Measurements from ENCODE around the gene SEC24D. TPM values are rescaled to one million over a fixed set of nuclear protein-coding genes. Genes with fewer than 3 reads are reported as not detected.

The SEC24D gene
- total RNA-seq, 6 experiments from 2014 or later: 164 to 198 (median 183) TPM

GRCh38 chr4:118746251-118746919 lies 89.5 kb downstream of the SEC24D start:
- peaks cover 13% of the 10 kb centered on the region for H3K27me3 Mint-ChIP-seq (ENCODE audit: insufficient read depth)
- H3K27ac Mint-ChIP-seq: peak overlapping the region; percentile 55; the same call in 1 of the 2 replicates
- peaks cover 45% of the 10 kb centered on the region for H3K4me1 Mint-ChIP-seq (ENCODE audit: low read depth)
- DNase-seq: no peak
- peaks cover 49% of the 10 kb centered on the region for H3K36me3 Mint-ChIP-seq (ENCODE audit: low read depth)
- H3K9me3 Mint-ChIP-seq: no peaks in the 10 kb centered on the region
- H3K4me3 Mint-ChIP-seq: no peak overlapping the region
- TF ChIP-seq CTCF (IDR thresholded peaks at IDR 0.05): no peak

- peak overlapping the region; percentile 89 for H3K27ac Mint-ChIP-seq
- peaks cover 53% of the 10 kb centered on the region for H3K36me3 Mint-ChIP-seq (ENCODE audit: low read depth)
- peaks cover 13% of the 10 kb centered on the region for H3K27me3 Mint-ChIP-seq (ENCODE audit: insufficient read depth)
- no peaks in the 10 kb centered on the region for H3K9me3 Mint-ChIP-seq
- TF ChIP-seq CTCF (IDR thresholded peaks at IDR 0.05): no peak
- H3K4me3 Mint-ChIP-seq: no peak overlapping the region
- no peak for DNase-seq
- H3K4me1 Mint-ChIP-seq (ENCODE audit: low read depth): peaks cover 52% of the 10 kb centered on the region
Observed at GRCh38 chr4:118745357-118745756, 90.6 kb downstream of the SEC24D start.

GRCh38 chr4:118743867-118744266 lies 92.1 kb downstream of the SEC24D start:
- Mint-ChIP-seq H3K4me3 (peak overlapping the region; percentile 31; the same call in 1 of the 2 replicates), H3K4me1 (ENCODE audit: low read depth) (peaks cover 65% of the 10 kb centered on the region), H3K27ac (peak overlapping the region; percentile 89), H3K9me3 (no peaks in the 10 kb centered on the region), H3K27me3 (ENCODE audit: insufficient read depth) (peaks cover 13% of the 10 kb centered on the region), H3K36me3 (ENCODE audit: low read depth) (peaks cover 62% of the 10 kb centered on the region)
- peak; percentile 51 for DNase-seq
- TF ChIP-seq CTCF (IDR thresholded peaks at IDR 0.05): no peak

GRCh38 chr4:118742050-118742449 lies 93.9 kb downstream of the SEC24D start:
- H3K36me3 Mint-ChIP-seq (ENCODE audit: low read depth): peaks cover 69% of the 10 kb centered on the region
- no peak for DNase-seq
- peak overlapping the region; percentile 25; the same call in 1 of the 2 replicates for H3K4me3 Mint-ChIP-seq

GRCh38 chr4:118741301-118741855 lies 94.5 kb downstream of the SEC24D start:
- H3K9me3 Mint-ChIP-seq: no peaks in the 10 kb centered on the region
- H3K27ac Mint-ChIP-seq: peak overlapping the region; percentile 61
- TF ChIP-seq CTCF (IDR thresholded peaks at IDR 0.05): no peak
- peaks cover 81% of the 10 kb centered on the region for H3K4me1 Mint-ChIP-seq (ENCODE audit: low read depth)
- peak overlapping the region; percentile 9; the same call in 1 of the 2 replicates for H3K4me3 Mint-ChIP-seq
- DNase-seq: no peak
- peaks cover 64% of the 10 kb centered on the region for H3K36me3 Mint-ChIP-seq (ENCODE audit: low read depth)
- peaks cover 9% of the 10 kb centered on the region for H3K27me3 Mint-ChIP-seq (ENCODE audit: insufficient read depth)

More at GRCh38 chr4:118742050-118742449, 93.9 kb downstream of the SEC24D start:
- TF ChIP-seq CTCF (IDR thresholded peaks at IDR 0.05): no peak
- H3K4me1 Mint-ChIP-seq (ENCODE audit: low read depth): peaks cover 81% of the 10 kb centered on the region
- H3K27me3 Mint-ChIP-seq (ENCODE audit: insufficient read depth): peaks cover 9% of the 10 kb centered on the region
- peak overlapping the region; percentile 69 for H3K27ac Mint-ChIP-seq
- no peaks in the 10 kb centered on the region for H3K9me3 Mint-ChIP-seq
